K562 (cell line): ENCODE measurements around the gene DPEP3. TPM values are rescaled to one million over a fixed set of nuclear protein-coding genes. Genes with fewer than 3 reads are reported as not detected.
A peak's percentile ranks its signal among the peaks of the same experiment; 100 is the strongest.

Source experiments
- ATF1 ChIP-seq, 2 experiments: fragments of 450-650 bp in 1 of 2; IDR thresholded peaks; 2 replicates each; pipeline ENCODE4 v1.6.1; 2016; ENCODE audit warnings: missing compliant biosample characterization in 1 of 2, missing genetic modification characterization in 1 of 2
- ERF ChIP-seq: fragments of 450-650 bp; formaldehyde crosslinking; IDR thresholded peaks from 2 replicates; pipeline ENCODE4 v1.4.0; 2020; ENCODE audit warnings: mild to moderate bottlenecking, mixed read lengths
- FIP1L1 ChIP-seq: fragments of 200-400 bp; formaldehyde crosslinking; IDR thresholded peaks from 2 replicates; pipeline ENCODE4 v1.6.1; 2018; ENCODE audit warnings: mild to moderate bottlenecking, low read depth, low read length; ENCODE audit not compliant: poor library complexity, severe bottlenecking
- GABPA ChIP-seq: fragments of 200-800 bp; sonication (Bioruptor generic); conservative IDR thresholded peaks from 2 replicates; pipeline ENCODE4 v1.6.1; 2016; ENCODE audit warnings: low read depth, missing genetic modification characterization, missing compliant biosample characterization
- GTF2E2 ChIP-seq: fragments of 200-800 bp; sonication (Bioruptor generic); IDR thresholded peaks from 2 replicates; pipeline ENCODE4 v1.6.1; 2016; ENCODE audit warnings: missing genetic modification characterization, missing compliant biosample characterization
- HDAC2 ChIP-seq: fragments of 450-650 bp; IDR thresholded peaks from 2 replicates; pipeline ENCODE4 v1.6.1; 2016; ENCODE audit warnings: mild to moderate bottlenecking
- OTX1 ChIP-seq: fragments of 450-650 bp; formaldehyde crosslinking; IDR thresholded peaks from 2 replicates; pipeline ENCODE4 v1.4.0; 2022; ENCODE audit warnings: mild to moderate bottlenecking
- RAD51 ChIP-seq: fragments of 450-650 bp; IDR thresholded peaks from 2 replicates; pipeline ENCODE4 v1.7.1; 2016; ENCODE audit warnings: low read depth, mild to moderate bottlenecking, borderline replicate concordance
- RBFOX2 ChIP-seq: fragments of 200-400 bp; formaldehyde crosslinking; IDR thresholded peaks from 2 replicates; pipeline ENCODE4 v1.6.1; 2017; ENCODE audit warnings: low read depth, mild to moderate bottlenecking, low read length, moderate library complexity
- ZFP1 ChIP-seq: fragments of 450-650 bp; formaldehyde crosslinking; IDR thresholded peaks from 2 replicates; pipeline ENCODE4 v1.4.0; 2020; ENCODE audit warnings: mild to moderate bottlenecking, mixed read lengths
- polyA plus RNA-seq, 8 experiments: library from polyadenylated mRNA; depleted of rRNA in 4 of 8; stranded (reverse) in 5 of 8; unstranded in 3 of 8; fragments of >200 nt; fragmentation: Nextera tagmentation in 2 of 8; fragmentation: Illumina TruSeq in 1 of 8; extraction: Ambion mirVana in 2 of 8; extraction: Trizol in 1 of 8; gene quantifications; 2 replicates each; pipeline versions ENCODE4 v1.2.1 to v1.2.3, GENCODE V29; 2011 to 2014; ENCODE audit warnings: inconsistent platforms in 1 of 8, missing spikeins in 1 of 8
- total RNA-seq, 7 experiments: library from RNA; depleted of rRNA in 6 of 7; stranded (reverse); fragments of >200 nt in 6 of 7; fragmentation: Illumina TruSeq in 2 of 7; extraction: Trizol in 2 of 7; gene quantifications; 2 replicates each; pipeline versions ENCODE4 v1.2.1 to v1.2.3, GENCODE V29; 2011 to 2021; ENCODE audit warnings: low replicate concordance in 1 of 7
- TF ChIP-seq, protein P1 (sequence below): sonication (generic); formaldehyde crosslinking; IDR thresholded peaks from 2 replicates; pipeline ENCODE4 v1.8.0; 2022; ENCODE audit warnings: missing genetic modification reagents, mild to moderate bottlenecking, moderate library complexity, borderline replicate concordance
- TF ChIP-seq, protein P2 (sequence below): fragments of 450-650 bp; formaldehyde crosslinking; IDR thresholded peaks from 2 replicates; pipeline ENCODE4 v1.4.0; 2020; ENCODE audit warnings: mild to moderate bottlenecking, moderate library complexity
- TF ChIP-seq, protein P3 (sequence below): fragments of 450-650 bp; IDR thresholded peaks from 2 replicates; pipeline ENCODE4 v1.6.1; 2018; ENCODE audit not compliant: partially characterized antibody
- TF ChIP-seq, protein P4 (sequence below): sonication (generic); formaldehyde crosslinking; IDR thresholded peaks from 2 replicates; pipeline ENCODE4 v1.9.0; 2022; ENCODE audit warnings: mild to moderate bottlenecking, missing genetic modification reagents
- TF ChIP-seq, protein P5 (sequence below): sonication (generic); formaldehyde crosslinking; IDR thresholded peaks from 2 replicates; pipeline ENCODE4 v1.8.0; 2022; ENCODE audit warnings: mild to moderate bottlenecking, low read depth, missing genetic modification reagents
- TF ChIP-seq, protein P6 (sequence below): fragments of 250-450 bp; sonication (Bioruptor Pico); IDR thresholded peaks from 2 replicates; pipeline ENCODE4 v1.9.0; 2021; ENCODE audit warnings: mild to moderate bottlenecking, inconsistent platforms

The DPEP3 gene
- total and polyA plus RNA-seq, 9 of the 15 experiments (the other 6 are each of a cell fraction or from before 2014, with no cell fraction given), result not detected

DNA sequence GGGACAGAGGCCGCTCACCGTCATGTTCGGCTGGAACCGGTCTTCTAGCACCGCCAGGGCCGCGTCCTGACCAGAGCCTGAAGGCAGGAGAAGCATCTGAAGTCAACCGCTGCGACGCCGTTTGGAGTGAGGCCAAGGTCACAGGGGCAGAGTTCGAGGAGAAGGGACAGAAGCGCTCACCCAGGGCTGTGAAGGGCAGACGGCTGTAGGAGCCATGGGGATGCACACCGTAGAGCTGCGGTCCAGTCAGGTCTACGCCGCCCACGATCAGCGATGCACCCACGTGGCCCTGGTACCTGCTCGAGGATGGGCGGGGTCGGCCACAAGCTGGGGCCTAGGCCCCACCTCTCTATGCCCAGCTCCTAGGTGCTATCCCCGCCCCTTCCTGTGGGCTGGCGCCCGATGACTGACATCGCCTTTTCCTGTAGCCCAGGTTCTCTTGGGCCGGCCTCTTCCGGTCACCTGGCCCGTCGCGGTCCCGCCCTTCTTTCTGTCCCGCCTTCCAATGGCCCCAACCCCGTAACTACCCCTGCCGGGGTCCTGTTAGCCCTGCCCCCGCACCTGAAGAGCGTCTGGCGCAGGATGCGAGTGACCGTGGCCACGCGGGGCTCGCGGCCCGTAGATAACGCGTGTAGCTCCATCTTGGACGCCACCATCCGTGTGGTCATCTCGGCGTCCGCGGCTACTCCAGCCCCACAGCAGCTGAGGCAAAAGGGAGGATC lies 44.7 kb downstream of the DPEP3 start (continued):
- TF ChIP-seq GABPA (tag) (peak; percentile 94), GTF2E2 (tag) (no peak; the same call in 1 of the 2 replicates), FIP1L1 (peak; percentile 72), ERF (CRISPR knock-in tag) (no peak), ZFP1 (no peak), HDAC2 (peak; percentile 71; the same call in 1 of the 2 replicates), OTX1 (CRISPR knock-in tag) (peak; percentile 77), RBFOX2 (peak; percentile 94), ATF1 (CRISPR knock-in tag; IDR thresholded peaks at IDR 0.05) (no peak), ATF1 (tag; IDR thresholded peaks at IDR 0.05) (no peak), RAD51 (peak; percentile 93)
- TF ChIP-seq, protein P1, sequence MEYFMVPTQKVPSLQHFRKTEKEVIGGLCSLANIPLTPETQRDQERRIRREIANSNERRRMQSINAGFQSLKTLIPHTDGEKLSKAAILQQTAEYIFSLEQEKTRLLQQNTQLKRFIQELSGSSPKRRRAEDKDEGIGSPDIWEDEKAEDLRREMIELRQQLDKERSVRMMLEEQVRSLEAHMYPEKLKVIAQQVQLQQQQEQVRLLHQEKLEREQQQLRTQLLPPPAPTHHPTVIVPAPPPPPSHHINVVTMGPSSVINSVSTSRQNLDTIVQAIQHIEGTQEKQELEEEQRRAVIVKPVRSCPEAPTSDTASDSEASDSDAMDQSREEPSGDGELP, result peak; percentile 97
- TF ChIP-seq, protein P2, sequence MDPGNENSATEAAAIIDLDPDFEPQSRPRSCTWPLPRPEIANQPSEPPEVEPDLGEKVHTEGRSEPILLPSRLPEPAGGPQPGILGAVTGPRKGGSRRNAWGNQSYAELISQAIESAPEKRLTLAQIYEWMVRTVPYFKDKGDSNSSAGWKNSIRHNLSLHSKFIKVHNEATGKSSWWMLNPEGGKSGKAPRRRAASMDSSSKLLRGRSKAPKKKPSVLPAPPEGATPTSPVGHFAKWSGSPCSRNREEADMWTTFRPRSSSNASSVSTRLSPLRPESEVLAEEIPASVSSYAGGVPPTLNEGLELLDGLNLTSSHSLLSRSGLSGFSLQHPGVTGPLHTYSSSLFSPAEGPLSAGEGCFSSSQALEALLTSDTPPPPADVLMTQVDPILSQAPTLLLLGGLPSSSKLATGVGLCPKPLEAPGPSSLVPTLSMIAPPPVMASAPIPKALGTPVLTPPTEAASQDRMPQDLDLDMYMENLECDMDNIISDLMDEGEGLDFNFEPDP (CRISPR knock-in tag), result no peak
- TF ChIP-seq, protein P3, sequence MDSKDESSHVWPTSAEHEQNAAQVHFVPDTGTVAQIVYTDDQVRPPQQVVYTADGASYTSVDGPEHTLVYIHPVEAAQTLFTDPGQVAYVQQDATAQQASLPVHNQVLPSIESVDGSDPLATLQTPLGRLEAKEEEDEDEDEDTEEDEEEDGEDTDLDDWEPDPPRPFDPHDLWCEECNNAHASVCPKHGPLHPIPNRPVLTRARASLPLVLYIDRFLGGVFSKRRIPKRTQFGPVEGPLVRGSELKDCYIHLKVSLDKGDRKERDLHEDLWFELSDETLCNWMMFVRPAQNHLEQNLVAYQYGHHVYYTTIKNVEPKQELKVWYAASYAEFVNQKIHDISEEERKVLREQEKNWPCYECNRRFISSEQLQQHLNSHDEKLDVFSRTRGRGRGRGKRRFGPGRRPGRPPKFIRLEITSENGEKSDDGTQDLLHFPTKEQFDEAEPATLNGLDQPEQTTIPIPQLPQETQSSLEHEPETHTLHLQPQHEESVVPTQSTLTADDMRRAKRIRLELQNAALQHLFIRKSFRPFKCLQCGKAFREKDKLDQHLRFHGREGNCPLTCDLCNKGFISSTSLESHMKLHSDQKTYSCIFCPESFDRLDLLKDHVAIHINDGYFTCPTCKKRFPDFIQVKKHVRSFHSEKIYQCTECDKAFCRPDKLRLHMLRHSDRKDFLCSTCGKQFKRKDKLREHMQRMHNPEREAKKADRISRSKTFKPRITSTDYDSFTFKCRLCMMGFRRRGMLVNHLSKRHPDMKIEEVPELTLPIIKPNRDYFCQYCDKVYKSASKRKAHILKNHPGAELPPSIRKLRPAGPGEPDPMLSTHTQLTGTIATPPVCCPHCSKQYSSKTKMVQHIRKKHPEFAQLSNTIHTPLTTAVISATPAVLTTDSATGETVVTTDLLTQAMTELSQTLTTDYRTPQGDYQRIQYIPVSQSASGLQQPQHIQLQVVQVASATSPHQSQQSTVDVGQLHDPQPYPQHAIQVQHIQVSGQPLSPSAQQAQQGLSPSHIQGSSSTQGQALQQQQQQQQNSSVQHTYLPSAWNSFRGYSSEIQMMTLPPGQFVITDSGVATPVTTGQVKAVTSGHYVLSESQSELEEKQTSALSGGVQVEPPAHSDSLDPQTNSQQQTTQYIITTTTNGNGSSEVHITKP, result peak; percentile 65
- TF ChIP-seq, protein P4, sequence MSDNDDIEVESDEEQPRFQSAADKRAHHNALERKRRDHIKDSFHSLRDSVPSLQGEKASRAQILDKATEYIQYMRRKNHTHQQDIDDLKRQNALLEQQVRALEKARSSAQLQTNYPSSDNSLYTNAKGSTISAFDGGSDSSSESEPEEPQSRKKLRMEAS, result peak; percentile 98
- TF ChIP-seq, protein P5, sequence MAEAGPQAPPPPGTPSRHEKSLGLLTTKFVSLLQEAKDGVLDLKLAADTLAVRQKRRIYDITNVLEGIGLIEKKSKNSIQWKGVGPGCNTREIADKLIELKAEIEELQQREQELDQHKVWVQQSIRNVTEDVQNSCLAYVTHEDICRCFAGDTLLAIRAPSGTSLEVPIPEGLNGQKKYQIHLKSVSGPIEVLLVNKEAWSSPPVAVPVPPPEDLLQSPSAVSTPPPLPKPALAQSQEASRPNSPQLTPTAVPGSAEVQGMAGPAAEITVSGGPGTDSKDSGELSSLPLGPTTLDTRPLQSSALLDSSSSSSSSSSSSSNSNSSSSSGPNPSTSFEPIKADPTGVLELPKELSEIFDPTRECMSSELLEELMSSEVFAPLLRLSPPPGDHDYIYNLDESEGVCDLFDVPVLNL (CRISPR knock-in tag), result 0 out of 2 replicates have a peak, but pooled peaks have one; percentile 49
- TF ChIP-seq, protein P6, sequence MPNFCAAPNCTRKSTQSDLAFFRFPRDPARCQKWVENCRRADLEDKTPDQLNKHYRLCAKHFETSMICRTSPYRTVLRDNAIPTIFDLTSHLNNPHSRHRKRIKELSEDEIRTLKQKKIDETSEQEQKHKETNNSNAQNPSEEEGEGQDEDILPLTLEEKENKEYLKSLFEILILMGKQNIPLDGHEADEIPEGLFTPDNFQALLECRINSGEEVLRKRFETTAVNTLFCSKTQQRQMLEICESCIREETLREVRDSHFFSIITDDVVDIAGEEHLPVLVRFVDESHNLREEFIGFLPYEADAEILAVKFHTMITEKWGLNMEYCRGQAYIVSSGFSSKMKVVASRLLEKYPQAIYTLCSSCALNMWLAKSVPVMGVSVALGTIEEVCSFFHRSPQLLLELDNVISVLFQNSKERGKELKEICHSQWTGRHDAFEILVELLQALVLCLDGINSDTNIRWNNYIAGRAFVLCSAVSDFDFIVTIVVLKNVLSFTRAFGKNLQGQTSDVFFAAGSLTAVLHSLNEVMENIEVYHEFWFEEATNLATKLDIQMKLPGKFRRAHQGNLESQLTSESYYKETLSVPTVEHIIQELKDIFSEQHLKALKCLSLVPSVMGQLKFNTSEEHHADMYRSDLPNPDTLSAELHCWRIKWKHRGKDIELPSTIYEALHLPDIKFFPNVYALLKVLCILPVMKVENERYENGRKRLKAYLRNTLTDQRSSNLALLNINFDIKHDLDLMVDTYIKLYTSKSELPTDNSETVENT, result peak; percentile 73; the same call in 1 of the 2 replicates
